Activated B cell treated with CpG ODN at 0.5 μM for 24 hours (primary cell): ENCODE results near the gene ROS1. TPM values are rescaled to one million over a fixed set of nuclear protein-coding genes. Genes with fewer than 3 reads are reported as not detected.

ENCODE experiments used
- ATAC-seq: fragments of 200-7000 bp; cut with Tn5 transposase; one replicate; pipeline ENCODE4 v1.10.0; 2021; ENCODE audit warnings: low read depth, mild to moderate bottlenecking, moderate library complexity
- CTCF ChIA-PET: fragments of 350-600 bp; sonication (Branson Sonifier 250); formaldehyde crosslinking; loops from one replicate; lab custom pipeline; 2021; ENCODE audit warnings: antibody characterized with exemption; lab: Charles Lee
- POLR2A ChIA-PET: fragments of 350-600 bp; sonication (Branson Sonifier 250); formaldehyde crosslinking; loops from one replicate; lab custom pipeline; 2021; ENCODE audit warnings: antibody characterized with exemption; lab: Charles Lee
- DNase-seq: peaks from one replicate; pipeline ENCODE4 v3.0.0; 2022
- H3K27ac Mint-ChIP-seq: one replicate; pipeline ENCODE4 v1.8.0; 2020; ENCODE audit warnings: mixed read lengths
- H3K27me3 Mint-ChIP-seq: one replicate; pipeline ENCODE4 v1.8.0; 2021; ENCODE audit warnings: mixed read lengths
- H3K36me3 Mint-ChIP-seq: one replicate; pipeline ENCODE4 v1.8.0; 2021; ENCODE audit warnings: low read depth, mixed read lengths
- H3K4me1 Mint-ChIP-seq: one replicate; pipeline ENCODE4 v1.8.0; 2021; ENCODE audit warnings: mixed read lengths
- H3K4me3 Mint-ChIP-seq: one replicate; pipeline ENCODE4 v1.8.0; 2020; ENCODE audit warnings: mild to moderate bottlenecking, mixed read lengths
- H3K9me3 Mint-ChIP-seq: one replicate; pipeline ENCODE4 v1.8.0; 2020; ENCODE audit warnings: mixed read lengths
- intact Hi-C: fragments of 100-400 bp; cut with micrococcal nuclease; formaldehyde crosslinking; loops from one replicate; pipeline ENCODE4 v1.15.1; 2024
- total RNA-seq: library from RNA; stranded (reverse); gene quantifications from 2 replicates; pipeline ENCODE4 v1.2.3, GENCODE V29; 2022
- TF ChIP-seq, protein P1 (sequence below): fragments of 200-600 bp; IDR thresholded peaks from one replicate; pipeline ENCODE4 v1.8.0; 2022; ENCODE audit warnings: antibody characterized with exemption, mild to moderate bottlenecking

Gene ROS1
- total RNA-seq, 1 donor from 2014 or later = not detected

DNA sequence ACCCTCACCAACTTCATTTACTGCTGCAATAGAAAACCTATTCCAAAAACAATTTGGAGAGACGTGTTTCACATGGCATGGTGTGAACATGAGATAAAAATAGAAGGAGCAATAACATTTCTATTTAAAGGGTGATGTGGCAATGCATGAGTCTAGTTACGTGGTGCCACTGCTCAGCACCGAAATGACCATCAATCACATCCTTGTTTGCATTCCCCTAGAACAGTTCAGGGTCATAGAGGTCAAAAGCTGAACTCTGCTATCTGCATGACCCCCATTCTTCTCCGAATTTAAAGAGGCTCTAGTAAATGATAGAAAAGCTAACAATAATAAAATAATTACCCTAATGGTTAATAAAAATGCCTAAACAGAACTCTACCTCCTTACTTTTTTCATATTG is 29.5 kb downstream of the ROS1 start:
- ChIA-PET CTCF (no interaction called here), POLR2A (no interaction called here)
- intact Hi-C loops = no loop called here
- TF ChIP-seq, protein P1, sequence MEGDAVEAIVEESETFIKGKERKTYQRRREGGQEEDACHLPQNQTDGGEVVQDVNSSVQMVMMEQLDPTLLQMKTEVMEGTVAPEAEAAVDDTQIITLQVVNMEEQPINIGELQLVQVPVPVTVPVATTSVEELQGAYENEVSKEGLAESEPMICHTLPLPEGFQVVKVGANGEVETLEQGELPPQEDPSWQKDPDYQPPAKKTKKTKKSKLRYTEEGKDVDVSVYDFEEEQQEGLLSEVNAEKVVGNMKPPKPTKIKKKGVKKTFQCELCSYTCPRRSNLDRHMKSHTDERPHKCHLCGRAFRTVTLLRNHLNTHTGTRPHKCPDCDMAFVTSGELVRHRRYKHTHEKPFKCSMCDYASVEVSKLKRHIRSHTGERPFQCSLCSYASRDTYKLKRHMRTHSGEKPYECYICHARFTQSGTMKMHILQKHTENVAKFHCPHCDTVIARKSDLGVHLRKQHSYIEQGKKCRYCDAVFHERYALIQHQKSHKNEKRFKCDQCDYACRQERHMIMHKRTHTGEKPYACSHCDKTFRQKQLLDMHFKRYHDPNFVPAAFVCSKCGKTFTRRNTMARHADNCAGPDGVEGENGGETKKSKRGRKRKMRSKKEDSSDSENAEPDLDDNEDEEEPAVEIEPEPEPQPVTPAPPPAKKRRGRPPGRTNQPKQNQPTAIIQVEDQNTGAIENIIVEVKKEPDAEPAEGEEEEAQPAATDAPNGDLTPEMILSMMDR = no peak
- Mint-ChIP-seq H3K9me3 (no peaks in the 10 kb centered on the region), H3K4me3 (no peak overlapping the region), H3K27ac (no peak overlapping the region), H3K27me3 (peaks cover 3% of the 10 kb centered on the region), H3K36me3 (no peaks in the 10 kb centered on the region), H3K4me1 (no peaks in the 10 kb centered on the region)
- no peak for DNase-seq
- ATAC-seq = no peak

GRCh38 chr6:117395164-117395563 is 30.6 kb downstream of the ROS1 start:
- TF ChIP-seq, protein P1 = no peak
- no peak for DNase-seq
- Mint-ChIP-seq H3K27ac (no peak overlapping the region), H3K4me1 (no peaks in the 10 kb centered on the region), H3K36me3 (no peaks in the 10 kb centered on the region), H3K9me3 (no peaks in the 10 kb centered on the region), H3K4me3 (no peak overlapping the region), H3K27me3 (peaks cover 5% of the 10 kb centered on the region)
- ATAC-seq = no peak
- ChIA-PET CTCF (no interaction called here), POLR2A (no interaction called here)
- intact Hi-C loops = no loop called here

GRCh38 chr6:117393045-117393444 is 32.7 kb downstream of the ROS1 start:
- TF ChIP-seq, protein P1 = no peak
- Mint-ChIP-seq H3K36me3 (no peaks in the 10 kb centered on the region), H3K4me1 (no peaks in the 10 kb centered on the region), H3K27ac (no peak overlapping the region), H3K4me3 (no peak overlapping the region), H3K9me3 (no peaks in the 10 kb centered on the region), H3K27me3 (peaks cover 5% of the 10 kb centered on the region)
- ChIA-PET CTCF (no interaction called here), POLR2A (no interaction called here)
- DNase-seq = no peak
- ATAC-seq = no peak
- intact Hi-C loops = no loop called here

DNA sequence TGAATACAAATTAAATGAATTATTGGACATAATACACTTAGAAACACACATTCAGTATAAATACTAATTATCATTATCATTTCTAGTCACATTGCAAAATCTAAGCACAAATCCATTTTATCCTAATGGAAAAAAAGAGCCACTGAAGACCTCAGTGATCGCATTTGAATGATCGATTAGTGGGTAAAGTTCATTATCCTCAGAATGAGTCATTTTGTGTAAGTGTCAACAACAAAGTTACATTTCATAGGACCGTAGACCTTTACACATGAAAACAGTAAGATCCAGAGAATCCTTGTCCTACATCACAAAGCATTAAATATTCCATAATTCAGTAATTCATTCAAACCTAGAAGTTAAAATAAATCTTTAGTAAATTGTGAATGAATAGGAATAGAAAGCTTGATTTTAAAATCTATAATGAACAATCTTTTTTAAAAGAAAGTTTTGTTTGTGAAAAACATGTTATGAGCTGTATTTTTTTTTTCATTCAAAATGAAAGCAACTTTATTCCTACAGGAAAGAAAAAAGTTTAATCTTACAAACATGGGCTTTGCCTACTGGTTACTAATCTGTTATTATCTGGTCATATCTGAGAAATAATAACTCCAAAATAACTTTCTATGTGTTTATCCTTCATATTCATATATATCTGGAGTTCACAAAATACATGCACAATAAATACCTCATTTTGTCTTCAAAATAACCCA is 33.7 kb downstream of the ROS1 start:
- POLR2A ChIA-PET = no interaction called here
- intact Hi-C loops = no loop called here
- CTCF ChIA-PET = no interaction called here
- no peak for ATAC-seq
- Mint-ChIP-seq H3K27me3 (peaks cover 5% of the 10 kb centered on the region), H3K36me3 (no peaks in the 10 kb centered on the region), H3K9me3 (no peaks in the 10 kb centered on the region), H3K4me1 (no peaks in the 10 kb centered on the region), H3K4me3 (no peak overlapping the region), H3K27ac (no peak overlapping the region)
- TF ChIP-seq, protein P1 = no peak
- DNase-seq = no peak

- TF ChIP-seq, protein P1 = no peak
- Mint-ChIP-seq H3K36me3 (no peaks in the 10 kb centered on the region), H3K4me3 (no peak overlapping the region), H3K27ac (no peak overlapping the region), H3K9me3 (no peaks in the 10 kb centered on the region), H3K27me3 (peaks cover 5% of the 10 kb centered on the region), H3K4me1 (no peaks in the 10 kb centered on the region)
- intact Hi-C loops = no loop called here
- CTCF ChIA-PET = no interaction called here
- DNase-seq (no peak), ATAC-seq (no peak)
- POLR2A ChIA-PET = no interaction called here
Measured at GRCh38 chr6:117389227-117390057, 36.3 kb downstream of the ROS1 start.
